PC-3 (cell line): ENCODE results near the gene ZC3H4. TPM values are rescaled to one million over a fixed set of nuclear protein-coding genes. Genes with fewer than 3 reads are reported as not detected.

Source experiments
- ATAC-seq: fragments of 200-7000 bp; cut with Tn5 transposase; 2 replicates; pipeline ENCODE4 v1.9.1; 2020; ENCODE audit warnings: mild to moderate bottlenecking, moderate library complexity
- BruUV-seq: library from RNA; stranded (reverse); fragments of 400-500 nt; replicated peaks from 2 replicates; lab custom pipeline; 2021; lab: Mats Ljungman, UMichigan
- CTCF ChIA-PET: fragments of 300-600 bp; sonication (Branson Sonifier 250); formaldehyde crosslinking; loops from one replicate; lab custom pipeline; 2022; ENCODE audit warnings: antibody characterized with exemption; lab: Charles Lee
- POLR2A ChIA-PET: fragments of 300-600 bp; sonication (Branson Sonifier 250); formaldehyde crosslinking; loops from one replicate; lab custom pipeline; 2022; ENCODE audit warnings: antibody characterized with exemption; ENCODE audit not compliant: unreplicated experiment; lab: Charles Lee
- DNase-seq: peaks from one replicate; pipeline ENCODE4 v3.0.0-alpha.2; 2015
- H2AFZ ChIP-seq: fragments of 300-600 bp; sonication (generic); 2 replicates; pipeline ENCODE4 v1.6.0; 2016; ENCODE audit warnings: antibody characterized with exemption, low read length
- H3F3A ChIP-seq: fragments of 300-600 bp; sonication (generic); one replicate; pipeline ENCODE4 v1.6.0; 2017; ENCODE audit warnings: antibody characterized with exemption, low read length, control low read depth, mild to moderate bottlenecking; ENCODE audit not compliant: unreplicated experiment
- H3K27ac ChIP-seq: fragments of 300-600 bp; sonication (generic); 2 replicates; pipeline ENCODE4 v1.5.1; 2016; ENCODE audit warnings: mild to moderate bottlenecking, low read length
- H3K27me3 ChIP-seq: fragments of 300-600 bp; sonication (generic); 2 replicates; pipeline ENCODE4 v1.6.1; 2016; ENCODE audit warnings: low read length, mixed read lengths
- H3K36me3 ChIP-seq: fragments of 300-600 bp; sonication (generic); 2 replicates; pipeline ENCODE4 v1.6.1; 2016; ENCODE audit warnings: low read depth, mixed run types, low read length, mixed read lengths
- H3K4me1 ChIP-seq: fragments of 300-600 bp; sonication (generic); 2 replicates; pipeline ENCODE4 v1.5.1; 2016; ENCODE audit warnings: low read length; ENCODE audit not compliant: insufficient read depth
- H3K4me2 ChIP-seq: fragments of 300-600 bp; sonication (generic); 2 replicates; pipeline ENCODE4 v1.6.0; 2016; ENCODE audit warnings: low read length
- H3K4me3 ChIP-seq: fragments of 300-600 bp; sonication (generic); 2 replicates; pipeline ENCODE4 v1.5.1; 2016; ENCODE audit warnings: mild to moderate bottlenecking, low read length, mixed read lengths
- H3K79me2 ChIP-seq: fragments of 300-600 bp; sonication (generic); 2 replicates; pipeline ENCODE4 v1.6.1; 2017; ENCODE audit warnings: low read length, mixed read lengths
- H3K9ac ChIP-seq: fragments of 300-600 bp; sonication (generic); 2 replicates; pipeline ENCODE4 v1.6.0; 2016; ENCODE audit warnings: mild to moderate bottlenecking, low read length
- H3K9me2 ChIP-seq: fragments of 300-600 bp; sonication (generic); replicated peaks from 2 replicates; pipeline ENCODE4 v1.6.1; 2016; ENCODE audit warnings: mixed run types, low read length, mixed read lengths
- H3K9me3 ChIP-seq: fragments of 300-600 bp; sonication (generic); 2 replicates; pipeline ENCODE4 v1.6.1; 2016; ENCODE audit warnings: low read length, mixed read lengths
- H4K20me1 ChIP-seq: fragments of 300-600 bp; sonication (generic); 2 replicates; pipeline ENCODE4 v1.6.1; 2016; ENCODE audit warnings: low read length, mixed read lengths
- CTCF ChIP-seq: fragments of 300-600 bp; sonication (generic); conservative IDR thresholded peaks from 2 replicates; pipeline ENCODE4 v1.5.1; 2017; ENCODE audit warnings: antibody characterized with exemption, low read depth, mild to moderate bottlenecking, low read length
- EZH2 ChIP-seq: fragments of 300-600 bp; sonication (generic); IDR thresholded peaks from one replicate; pipeline ENCODE4 v1.6.1; 2017; ENCODE audit warnings: antibody characterized with exemption, mild to moderate bottlenecking, low read length; ENCODE audit not compliant: unreplicated experiment
- EZH2phosphoT487 ChIP-seq: fragments of 300-600 bp; sonication (generic); IDR thresholded peaks from 2 replicates; pipeline ENCODE4 v1.6.1; 2018; ENCODE audit warnings: mild to moderate bottlenecking, antibody characterized with exemption, low read length, borderline replicate concordance
- intact Hi-C: fragments of 100-400 bp; cut with micrococcal nuclease; formaldehyde crosslinking; loops from 2 replicates; pipeline ENCODE4 v1.9.0; 2023
- total RNA-seq: library from RNA; depleted of rRNA; stranded (reverse); fragments of >200 nt; gene quantifications from 2 replicates; pipeline ENCODE4 v1.2.3, GENCODE V29; 2014

ZC3H4 gene
- total RNA-seq, 1 experiment from 2014 or later: 13.4 TPM

DNA sequence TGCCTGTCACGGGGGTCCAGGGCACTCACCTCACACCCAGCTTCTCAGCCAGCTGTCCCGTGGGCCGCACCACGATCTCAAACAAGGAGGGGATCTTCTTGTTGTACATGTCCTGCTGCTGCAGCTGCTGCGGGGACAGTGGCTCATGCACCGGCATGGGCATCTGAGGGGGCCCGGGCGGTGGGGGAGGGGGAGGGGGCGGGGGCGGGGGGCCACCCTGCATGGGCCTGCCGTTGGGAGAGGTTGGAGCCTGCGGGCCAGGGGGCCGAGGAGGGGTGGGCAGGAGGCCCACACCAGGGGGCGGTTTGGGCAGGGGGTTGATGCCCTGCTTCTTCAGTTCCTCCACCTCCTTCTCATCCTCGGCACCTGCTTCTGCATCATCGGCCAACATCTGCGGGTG lies 41.3 kb downstream of the ZC3H4 start:
- Histone ChIP-seq H3K9ac (no peak overlapping the region), H3K4me1 (no peaks in the 10 kb centered on the region), H3K9me3 (no peaks in the 10 kb centered on the region), H3K4me3 (no peak overlapping the region), H3K27ac (no peak overlapping the region), H3K27me3 (no peaks in the 10 kb centered on the region), H2AFZ (no peak overlapping the region), H3F3A (no peaks in the 10 kb centered on the region), H4K20me1 (no peaks in the 10 kb centered on the region), H3K36me3 (peaks cover 6% of the 10 kb centered on the region; the same call in 1 of the 2 replicates), H3K4me2 (no peak overlapping the region), H3K9me2 (no peaks in the 10 kb centered on the region), H3K79me2 (peaks cover 7% of the 10 kb centered on the region; the same call in 1 of the 2 replicates)
- ChIA-PET CTCF (no interaction called here), POLR2A (no interaction called here)
- no TSS peak for BruUV-seq
- DNase-seq: no peak
- intact Hi-C loops: no loop called here
- ATAC-seq: no peak
- TF ChIP-seq EZH2phosphoT487 (no peak), EZH2 (no peak), CTCF (no peak)

DNA sequence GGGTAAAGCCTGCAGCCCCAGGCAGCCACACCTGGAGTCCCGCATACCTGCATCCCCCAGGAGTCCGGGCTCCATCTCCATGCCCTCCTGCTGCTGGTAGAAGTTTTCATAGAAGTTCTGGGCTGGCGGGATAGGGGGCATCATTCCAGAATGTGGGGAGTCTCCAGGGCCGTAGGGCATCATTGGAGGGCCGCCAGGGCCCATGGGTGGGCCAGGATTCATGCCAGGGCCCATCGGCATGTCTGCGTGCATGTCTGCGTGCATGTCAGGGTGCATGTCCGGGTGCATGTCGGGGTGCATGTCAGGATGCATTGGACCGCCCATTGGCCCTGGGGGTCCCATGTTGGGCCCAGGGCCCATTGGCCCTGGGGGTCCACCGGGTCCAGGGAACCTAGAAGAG lies 41.8 kb downstream of the ZC3H4 start:
- no peak for ATAC-seq
- Histone ChIP-seq H2AFZ (no peak overlapping the region), H3K9me2 (no peaks in the 10 kb centered on the region), H3K4me2 (no peak overlapping the region), H3K9me3 (no peaks in the 10 kb centered on the region), H3K9ac (no peak overlapping the region), H3K27me3 (no peaks in the 10 kb centered on the region), H3K4me1 (no peaks in the 10 kb centered on the region), H3K79me2 (peaks cover 7% of the 10 kb centered on the region; the same call in 1 of the 2 replicates), H4K20me1 (no peaks in the 10 kb centered on the region), H3F3A (no peaks in the 10 kb centered on the region), H3K4me3 (no peak overlapping the region), H3K27ac (no peak overlapping the region), H3K36me3 (peaks cover 6% of the 10 kb centered on the region; the same call in 1 of the 2 replicates)
- ChIA-PET CTCF (no interaction called here), POLR2A (no interaction called here)
- no TSS peak for BruUV-seq
- DNase-seq: no peak
- intact Hi-C loops: no loop called here
- no peak for TF ChIP-seq EZH2
- TF ChIP-seq CTCF: no peak
- no peak for TF ChIP-seq EZH2phosphoT487

GRCh38 chr19:47070756-47071155 lies 42.8 kb downstream of the ZC3H4 start:
- Histone ChIP-seq H3K4me3 (no peak overlapping the region), H3K36me3 (no peaks in the 10 kb centered on the region; the same call in 1 of the 2 replicates), H3K4me1 (no peaks in the 10 kb centered on the region), H3K4me2 (no peak overlapping the region), H3F3A (no peaks in the 10 kb centered on the region), H3K27ac (no peak overlapping the region), H2AFZ (no peak overlapping the region), H3K9ac (no peak overlapping the region), H4K20me1 (no peaks in the 10 kb centered on the region), H3K9me3 (no peaks in the 10 kb centered on the region), H3K9me2 (no peaks in the 10 kb centered on the region), H3K27me3 (no peaks in the 10 kb centered on the region), H3K79me2 (peaks cover 7% of the 10 kb centered on the region; the same call in 1 of the 2 replicates)
- ATAC-seq: no peak
- TF ChIP-seq CTCF: no peak
- CTCF ChIA-PET: no interaction called here
- POLR2A ChIA-PET: interaction anchor here (0.6 kb wide), 1 partner anchor 43 kb away, joined by 6 read pairs; the partner anchor contains the start of gene ZC3H4
- no peak for DNase-seq
- BruUV-seq: no TSS peak
- intact Hi-C loops: no loop called here
